Endothelial cell of umbilical vein (primary cell): Measurements from ENCODE around the gene KLHL25. TPM values are rescaled to one million over a fixed set of nuclear protein-coding genes. Genes with fewer than 3 reads are reported as not detected.

Experiments
- BruUV-seq: library from RNA; stranded (reverse); fragments of 400-500 nt; replicated peaks from 2 replicates; lab custom pipeline; 2021; lab: Mats Ljungman, UMichigan
- CTCF ChIA-PET: fragments of 300-600, 350-600 bp; sonication (Branson Sonifier 250); formaldehyde crosslinking; loops from one replicate; lab custom pipeline; 2021; ENCODE audit warnings: antibody characterized with exemption, inconsistent platforms; lab: Charles Lee
- POLR2A ChIA-PET: fragments of 300-600, 350-600 bp; sonication (Branson Sonifier 250); formaldehyde crosslinking; loops from one replicate; lab custom pipeline; 2021; ENCODE audit warnings: antibody characterized with exemption, inconsistent platforms; lab: Charles Lee
- DNase-seq: peaks from one replicate; pipeline ENCODE4 v3.0.0-alpha.2; 2011; ENCODE audit warnings: low read depth, low spot score
- FAIRE-seq: peaks from 2 replicates; lab custom pipeline; 2011; peaks lifted over from hg19 to GRCh38; lab: Jason Lieb, UNC
- H2AFZ ChIP-seq: 2 replicates; pipeline ENCODE4 v1.6.0; 2012; ENCODE audit warnings: low read depth, low read length, control low read depth, inconsistent platforms
- H3K27ac ChIP-seq: 2 replicates; pipeline ENCODE4 v1.5.1; 2011; ENCODE audit warnings: low read depth, mild to moderate bottlenecking, control low read depth, low read length, moderate library complexity; ENCODE audit not compliant: insufficient read depth
- H3K27me3 ChIP-seq, 2 experiments: 2 replicates each; pipeline versions ENCODE4 v1.6.0 to v1.6.1; 2011; ENCODE audit warnings: low read length in 2 of 2, mixed read lengths in 1 of 2; ENCODE audit not compliant: control insufficient read depth in 2 of 2, insufficient read depth in 2 of 2
- H3K36me3 ChIP-seq, 2 experiments: 2 replicates in 1 of 2; 3 replicates in 1 of 2; pipeline ENCODE4 v1.5.1; 2011; ENCODE audit warnings: low read length in 2 of 2, mild to moderate bottlenecking in 1 of 2, moderate library complexity in 1 of 2; ENCODE audit not compliant: control insufficient read depth in 2 of 2, insufficient read depth in 2 of 2; ENCODE audit errors: extremely low read depth in 1 of 2
- H3K4me1 ChIP-seq: 3 replicates; pipeline ENCODE4 v1.5.1; 2011; ENCODE audit warnings: mild to moderate bottlenecking, low read length; ENCODE audit not compliant: control insufficient read depth, insufficient read depth; ENCODE audit errors: extremely low read depth
- H3K4me2 ChIP-seq: 2 replicates; pipeline ENCODE4 v1.6.1; 2011; ENCODE audit warnings: low read length, control low read depth, mixed read lengths; ENCODE audit not compliant: insufficient read depth
- H3K4me3 ChIP-seq, 3 experiments: fragments of 200-600 bp in 1 of 3; sonication (generic), shearing (Covaris generic) in 1 of 3; replicated peaks in 1 of 3; 2 replicates each; pipeline ENCODE4 v1.5.1; 2011 to 2016; ENCODE audit warnings: control low read depth in 3 of 3, low read length in 3 of 3, mild to moderate bottlenecking in 2 of 3, inconsistent platforms in 1 of 3, low read depth in 1 of 3, moderate library complexity in 1 of 3; ENCODE audit not compliant: insufficient read depth in 1 of 3
- H3K79me2 ChIP-seq: 2 replicates; pipeline ENCODE4 v1.6.0; 2012; ENCODE audit warnings: low read length, inconsistent platforms; ENCODE audit not compliant: control insufficient read depth, insufficient read depth
- H3K9ac ChIP-seq: replicated peaks from 2 replicates; pipeline ENCODE3; 2011; ENCODE audit warnings: low read length, control low read depth; ENCODE audit not compliant: insufficient read depth; ENCODE audit errors: extremely low read depth
- H3K9me1 ChIP-seq: replicated peaks from 3 replicates; pipeline ENCODE4 v1.6.0; 2011; ENCODE audit warnings: mild to moderate bottlenecking, low read length; ENCODE audit not compliant: control insufficient read depth, insufficient read depth; ENCODE audit errors: extremely low read depth
- H3K9me3 ChIP-seq: replicated peaks from 2 replicates; pipeline ENCODE4 v1.5.1; 2012; ENCODE audit warnings: low read length, inconsistent platforms; ENCODE audit not compliant: control insufficient read depth, insufficient read depth
- H4K20me1 ChIP-seq: replicated peaks from 2 replicates; pipeline ENCODE3; 2011; ENCODE audit warnings: mild to moderate bottlenecking, low read length; ENCODE audit not compliant: control insufficient read depth, insufficient read depth; ENCODE audit errors: extremely low read depth
- CTCF ChIP-seq, 2 donors: IDR thresholded peaks; 1 replicate in 1 of 2; 2 replicates in 1 of 2; pipeline ENCODE4 v1.5.1; 2011; ENCODE audit warnings: low read length in 2 of 2, mild to moderate bottlenecking in 2 of 2, moderate library complexity in 2 of 2, control low read depth in 1 of 2, inconsistent platforms in 1 of 2, low read depth in 1 of 2; ENCODE audit not compliant: insufficient read depth in 1 of 2; ENCODE audit errors: extremely low read depth in 1 of 2
- EZH2 ChIP-seq: IDR thresholded peaks from 2 replicates; pipeline ENCODE4 v1.6.1; 2012; ENCODE audit warnings: borderline replicate concordance, low read depth, mild to moderate bottlenecking, moderate library complexity, low read length, inconsistent platforms; ENCODE audit not compliant: severe bottlenecking
- FOS ChIP-seq: IDR thresholded peaks from 2 replicates; pipeline ENCODE4 v1.6.1; 2011; ENCODE audit warnings: mild to moderate bottlenecking, low read length, moderate library complexity, borderline replicate concordance; ENCODE audit not compliant: insufficient read depth
- GATA2 ChIP-seq: IDR thresholded peaks from 2 replicates; pipeline ENCODE4 v1.7.0; 2011; ENCODE audit warnings: low read depth, mild to moderate bottlenecking, moderate library complexity, mixed read lengths, low read length; ENCODE audit not compliant: insufficient read length, insufficient read depth
- JUN ChIP-seq: IDR thresholded peaks from 2 replicates; pipeline ENCODE4 v1.6.1; 2011; ENCODE audit warnings: borderline replicate concordance, low read depth; ENCODE audit not compliant: insufficient read length, insufficient read depth
- MAX ChIP-seq: IDR thresholded peaks from 2 replicates; pipeline ENCODE4 v1.6.1; 2011; ENCODE audit not compliant: insufficient read depth, insufficient read length
- MYC ChIP-seq: IDR thresholded peaks from one replicate; pipeline ENCODE4 v1.6.1; 2011; ENCODE audit warnings: mild to moderate bottlenecking, low read depth, low read length
- POLR2A ChIP-seq: IDR thresholded peaks from 2 replicates; pipeline ENCODE4 v1.6.1; 2012; ENCODE audit warnings: low read depth, mild to moderate bottlenecking, control low read depth, low read length
- POLR2AphosphoS5 ChIP-seq: IDR thresholded peaks from 2 replicates; pipeline ENCODE4 v1.6.1; 2012; ENCODE audit warnings: low read depth, mild to moderate bottlenecking, control low read depth, low read length, moderate library complexity; ENCODE audit not compliant: insufficient read depth
- dilution Hi-C: fragments of 300-500 bp; cut with MboI; formaldehyde crosslinking; loops from one replicate; pipeline ENCODE4 v1.15.0; 2019; ENCODE audit warnings: low sequenced_read_pairs; ENCODE audit not compliant: extremely low pct_ligation_motif_present
- intact Hi-C: fragments of 100-400 bp; cut with micrococcal nuclease; formaldehyde crosslinking; loops from one replicate; pipeline ENCODE4 v1.10.0; 2022
- polyA plus RNA-seq, 4 experiments: library from polyadenylated mRNA; depleted of rRNA in 3 of 4; stranded (reverse) in 3 of 4; unstranded in 1 of 4; fragments of >200 nt; gene quantifications; 2 replicates each; pipeline versions ENCODE4 v1.2.1 to v1.2.3, GENCODE V29; 2011 to 2012; ENCODE audit warnings: missing spikeins in 1 of 4
- total RNA-seq: library from RNA; stranded (reverse); gene quantifications from 2 replicates; pipeline ENCODE4 v1.2.3, GENCODE V29; 2021

KLHL25 gene
- total and polyA plus RNA-seq, 2 donors (not counting 3 experiments of a cell fraction or from before 2014, with no cell fraction given): 5.4 to 6.4 TPM

- DNase-seq (no peak), FAIRE-seq (no peak)
- ChIA-PET CTCF (interaction anchor here (0.7 to 3.3 kb wide), 3 partner anchors 10 to 95 kb away, joined by 3 to 9 read pairs (median 3); no protein-coding TSS in a partner anchor), POLR2A (interaction anchor here (0.6 kb wide), 1 partner anchor 30 kb away, joined by 3 read pairs; the partner anchor contains the start of gene KLHL25)
- dilution Hi-C loops: no loop called here
- Histone ChIP-seq H3K4me1 (no peaks in the 10 kb centered on the region), H3K9me3 (no peaks in the 10 kb centered on the region), H3K9me1 (no peaks in the 10 kb centered on the region), H3K79me2 (no peaks in the 10 kb centered on the region), H3K4me3 (no peak overlapping the region), H3K4me2 (no peak overlapping the region), H3K27me3 (no peaks in the 10 kb centered on the region), H4K20me1 (no peaks in the 10 kb centered on the region), H3K27ac (no peak overlapping the region), H2AFZ (no peak overlapping the region), H3K9ac (no peak overlapping the region), H3K36me3 (no peaks in the 10 kb centered on the region)
- no TSS peak for BruUV-seq
- TF ChIP-seq POLR2AphosphoS5 (no peak), CTCF (IDR thresholded peaks at IDR 0.05; ENCODE audit: extremely low read depth in 1 of 2, insufficient read depth in 1 of 2, low read depth in 1 of 2, low read length in 2 of 2) (no peak), GATA2 (no peak), JUN (no peak)
- intact Hi-C loops: no loop called here
These were observed 30.4 kb upstream of the KLHL25 start for GRCh38 chr15:85825118-85825517.

- Histone ChIP-seq H3K9ac (no peak overlapping the region), H3K36me3 (no peaks in the 10 kb centered on the region), H2AFZ (no peak overlapping the region), H3K9me1 (no peaks in the 10 kb centered on the region), H3K4me2 (no peak overlapping the region), H3K4me1 (no peaks in the 10 kb centered on the region), H3K4me3 (no peak overlapping the region), H3K27me3 (no peaks in the 10 kb centered on the region), H4K20me1 (no peaks in the 10 kb centered on the region), H3K79me2 (no peaks in the 10 kb centered on the region), H3K9me3 (no peaks in the 10 kb centered on the region), H3K27ac (no peak overlapping the region)
- no TSS peak for BruUV-seq
- TF ChIP-seq CTCF (IDR thresholded peaks at IDR 0.05; ENCODE audit: extremely low read depth in 1 of 2, insufficient read depth in 1 of 2, low read depth in 1 of 2, low read length in 2 of 2) (no peak), MYC (no peak), JUN (no peak), GATA2 (no peak), MAX (no peak), POLR2A (no peak), FOS (no peak), EZH2 (no peak), POLR2AphosphoS5 (no peak)
- FAIRE-seq (no peak), DNase-seq (no peak)
- dilution Hi-C loops: no loop called here
- intact Hi-C loops: no loop called here
- ChIA-PET POLR2A (no interaction called here), CTCF (no interaction called here)
These were observed 26.8 kb upstream of the KLHL25 start for GRCh38 chr15:85821545-85821944.
